GM12878 (cell line): ENCODE measurements around the gene LDHAL6B. TPM values are rescaled to one million over a fixed set of nuclear protein-coding genes. Genes with fewer than 3 reads are reported as not detected.
A peak's percentile ranks its signal among the peaks of the same experiment; 100 is the strongest.

Experiments
- ATF7 ChIP-seq: fragments of 450-650 bp; IDR thresholded peaks from 2 replicates; pipeline ENCODE4 v1.6.1; 2016; ENCODE audit warnings: low read depth, mild to moderate bottlenecking
- BACH1 ChIP-seq: fragments of 450-650 bp; IDR thresholded peaks from 2 replicates; pipeline ENCODE4 v1.6.1; 2017; ENCODE audit warnings: mild to moderate bottlenecking, borderline replicate concordance
- BCL11A ChIP-seq: IDR thresholded peaks from 2 replicates; pipeline ENCODE4 v1.6.1; 2011; ENCODE audit warnings: low read depth, low read length
- BRCA1 ChIP-seq: IDR thresholded peaks from 2 replicates; pipeline ENCODE4 v1.6.1; 2011; ENCODE audit warnings: low read depth, low read length, improper control_type of control experiment
- CBX3 ChIP-seq: fragments of 200-600 bp; sonication (generic); IDR thresholded peaks from 2 replicates; pipeline ENCODE4 v1.6.1; 2016; ENCODE audit warnings: low read depth, borderline replicate concordance
- DPF2 ChIP-seq: fragments of 450-650 bp; IDR thresholded peaks from 2 replicates; pipeline ENCODE4 v1.6.1; 2017; ENCODE audit warnings: mild to moderate bottlenecking
- FOS ChIP-seq: IDR thresholded peaks from 3 replicates; pipeline ENCODE4 v1.6.1; 2011; ENCODE audit warnings: borderline replicate concordance; ENCODE audit not compliant: insufficient read length; ENCODE audit errors: extremely low read depth
- HCFC1 ChIP-seq: fragments of 150-350 bp; IDR thresholded peaks from 2 replicates; pipeline ENCODE4 v1.6.1; 2014; ENCODE audit warnings: low read length
- HDAC6 ChIP-seq: fragments of 200-600 bp; sonication (generic); IDR thresholded peaks from one replicate; pipeline ENCODE4 v1.8.0; 2017; ENCODE audit warnings: antibody characterized with exemption; ENCODE audit not compliant: unreplicated experiment
- IKZF2 ChIP-seq, 2 experiments: fragments of 450-650 bp; IDR thresholded peaks; 2 replicates each; pipeline ENCODE4 v1.6.1; 2017; ENCODE audit warnings: mild to moderate bottlenecking in 2 of 2, moderate library complexity in 2 of 2
- JUND ChIP-seq: IDR thresholded peaks from 2 replicates; pipeline ENCODE4 v1.6.1; 2012; ENCODE audit warnings: low read depth, mild to moderate bottlenecking, low read length, improper control_type of control experiment, moderate library complexity
- NFYB ChIP-seq: IDR thresholded peaks from 2 replicates; pipeline ENCODE4 v1.6.1; 2011; ENCODE audit warnings: low read depth, mild to moderate bottlenecking, low read length, improper control_type of control experiment, moderate library complexity; ENCODE audit not compliant: insufficient read depth
- SRF ChIP-seq, 2 experiments: IDR thresholded peaks; 2 replicates each; pipeline ENCODE4 v1.6.1; 2011; ENCODE audit warnings: low read depth in 2 of 2, low read length in 2 of 2, mild to moderate bottlenecking in 1 of 2, moderate library complexity in 1 of 2
- ZNF24 ChIP-seq: fragments of 450-650 bp; IDR thresholded peaks from 2 replicates; pipeline ENCODE4 v1.6.1; 2017; ENCODE audit warnings: antibody characterized with exemption, mild to moderate bottlenecking
- ZSCAN29 ChIP-seq: fragments of 450-650 bp; IDR thresholded peaks from 2 replicates; pipeline ENCODE4 v1.6.1; 2017; ENCODE audit warnings: mild to moderate bottlenecking, moderate library complexity
- polyA plus RNA-seq, 11 experiments: library from polyadenylated mRNA; depleted of rRNA in 4 of 11; unstranded in 6 of 11; stranded (reverse) in 5 of 11; fragments of >200 nt; fragmentation: Nextera tagmentation in 4 of 11; fragmentation: Illumina TruSeq in 1 of 11; extraction: Ambion mirVana in 4 of 11; extraction: Trizol in 1 of 11; gene quantifications; 1 replicate in 1 of 11; 2 replicates in 10 of 11; pipeline versions ENCODE4 v1.2.1 to v1.2.3, GENCODE V29; 2011 to 2016; ENCODE audit warnings: inconsistent platforms in 2 of 11, missing spikeins in 2 of 11, low read depth in 1 of 11
- total RNA-seq, 4 experiments: library from RNA; depleted of rRNA in 3 of 4; stranded (reverse); fragments of >200 nt in 3 of 4; fragmentation: Illumina TruSeq in 1 of 4; extraction: Trizol in 1 of 4; gene quantifications; 2 replicates each; pipeline versions ENCODE4 v1.2.1 to v1.2.3, GENCODE V29; 2013 to 2021
- TF ChIP-seq, protein P1 (sequence below): fragments of 450-650 bp; formaldehyde crosslinking; IDR thresholded peaks from 2 replicates; pipeline ENCODE4 v1.4.0; 2022; ENCODE audit warnings: mild to moderate bottlenecking, moderate library complexity
- TF ChIP-seq, protein P2 (sequence below): fragments of 450-650 bp; IDR thresholded peaks from 2 replicates; pipeline ENCODE4 v1.6.1; 2016; ENCODE audit warnings: mild to moderate bottlenecking
- TF ChIP-seq, protein P3 (sequence below): IDR thresholded peaks from 2 replicates; pipeline ENCODE4 v1.6.1; 2012; ENCODE audit warnings: low read length, inconsistent platforms
- TF ChIP-seq, protein P4 (sequence below): IDR thresholded peaks from 2 replicates; pipeline ENCODE4 v1.6.1; 2011; ENCODE audit warnings: low read depth, mild to moderate bottlenecking, low read length, moderate library complexity, borderline replicate concordance; ENCODE audit errors: extremely low read depth
- TF ChIP-seq, protein P5 (sequence below): fragments of 450-650 bp; IDR thresholded peaks from 2 replicates; pipeline ENCODE4 v1.6.1; 2017; ENCODE audit warnings: mild to moderate bottlenecking, moderate library complexity

LDHAL6B gene
- total and polyA plus RNA-seq, 10 of the 15 experiments (the other 5 are each of a cell fraction or from before 2014, with no cell fraction given): 0.33 to 0.66 TPM; not detected in 8

DNA sequence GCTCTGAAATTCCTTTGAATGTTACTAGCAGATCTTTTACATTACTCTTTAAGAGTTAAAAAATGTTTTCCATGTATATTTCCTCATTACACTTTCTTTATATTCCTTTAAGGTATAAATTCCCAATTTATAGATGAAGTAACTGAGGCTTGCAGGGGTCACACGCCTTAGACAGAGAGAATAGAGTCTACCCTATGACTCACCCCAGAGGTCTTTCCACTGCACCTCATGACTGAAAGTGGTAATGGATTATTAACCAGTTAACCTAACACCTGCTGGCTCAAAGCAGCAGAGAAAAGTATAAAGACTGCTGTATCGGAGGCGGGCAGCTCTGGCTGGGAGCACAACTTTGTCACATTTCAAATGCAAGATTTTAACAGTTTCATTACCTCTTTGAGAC, 37.7 kb downstream of the LDHAL6B start (continued):
- TF ChIP-seq, protein P1, sequence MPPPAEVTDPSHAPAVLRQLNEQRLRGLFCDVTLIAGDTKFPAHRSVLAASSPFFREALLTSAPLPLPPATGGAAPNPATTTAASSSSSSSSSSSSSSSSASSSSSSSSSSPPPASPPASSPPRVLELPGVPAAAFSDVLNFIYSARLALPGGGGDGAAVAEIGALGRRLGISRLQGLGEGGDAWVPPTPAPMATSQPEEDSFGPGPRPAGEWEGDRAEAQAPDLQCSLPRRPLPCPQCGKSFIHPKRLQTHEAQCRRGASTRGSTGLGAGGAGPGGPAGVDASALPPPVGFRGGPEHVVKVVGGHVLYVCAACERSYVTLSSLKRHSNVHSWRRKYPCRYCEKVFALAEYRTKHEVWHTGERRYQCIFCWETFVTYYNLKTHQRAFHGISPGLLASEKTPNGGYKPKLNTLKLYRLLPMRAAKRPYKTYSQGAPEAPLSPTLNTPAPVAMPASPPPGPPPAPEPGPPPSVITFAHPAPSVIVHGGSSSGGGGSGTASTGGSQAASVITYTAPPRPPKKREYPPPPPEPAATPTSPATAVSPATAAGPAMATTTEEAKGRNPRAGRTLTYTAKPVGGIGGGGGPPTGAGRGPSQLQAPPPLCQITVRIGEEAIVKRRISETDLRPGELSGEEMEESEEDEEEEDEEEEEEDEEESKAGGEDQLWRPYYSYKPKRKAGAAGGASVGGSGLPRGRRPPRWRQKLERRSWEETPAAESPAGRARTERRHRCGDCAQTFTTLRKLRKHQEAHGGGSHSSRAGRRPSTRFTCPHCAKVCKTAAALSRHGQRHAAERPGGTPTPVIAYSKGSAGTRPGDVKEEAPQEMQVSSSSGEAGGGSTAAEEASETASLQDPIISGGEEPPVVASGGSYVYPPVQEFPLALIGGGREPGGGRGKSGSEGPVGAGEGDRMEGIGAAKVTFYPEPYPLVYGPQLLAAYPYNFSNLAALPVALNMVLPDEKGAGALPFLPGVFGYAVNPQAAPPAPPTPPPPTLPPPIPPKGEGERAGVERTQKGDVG: no peak
- TF ChIP-seq, protein P2, sequence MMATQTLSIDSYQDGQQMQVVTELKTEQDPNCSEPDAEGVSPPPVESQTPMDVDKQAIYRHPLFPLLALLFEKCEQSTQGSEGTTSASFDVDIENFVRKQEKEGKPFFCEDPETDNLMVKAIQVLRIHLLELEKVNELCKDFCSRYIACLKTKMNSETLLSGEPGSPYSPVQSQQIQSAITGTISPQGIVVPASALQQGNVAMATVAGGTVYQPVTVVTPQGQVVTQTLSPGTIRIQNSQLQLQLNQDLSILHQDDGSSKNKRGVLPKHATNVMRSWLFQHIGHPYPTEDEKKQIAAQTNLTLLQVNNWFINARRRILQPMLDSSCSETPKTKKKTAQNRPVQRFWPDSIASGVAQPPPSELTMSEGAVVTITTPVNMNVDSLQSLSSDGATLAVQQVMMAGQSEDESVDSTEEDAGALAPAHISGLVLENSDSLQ: no peak
- TF ChIP-seq ZSCAN29 (no peak), JUND (peak; percentile 47; the same call in 1 of the 2 replicates), ATF7 (peak; percentile 92), BCL11A (peak; percentile 44; the same call in 1 of the 2 replicates), NFYB (no peak), BRCA1 (no peak), BACH1 (no peak; the same call in 1 of the 2 replicates), ZNF24 (no peak), SRF (IDR thresholded peaks at IDR 0.05; ENCODE audit: low read depth in 2 of 2, low read length in 2 of 2) (no peak), DPF2 (peak; percentile 80), HCFC1 (no peak), FOS (no peak), CBX3 (no peak), IKZF2 (IDR thresholded peaks at IDR 0.05) (peak; percentile 61 to 63; a peak in 3 of 4 replicates), HDAC6 (no peak)
- TF ChIP-seq, protein P3, sequence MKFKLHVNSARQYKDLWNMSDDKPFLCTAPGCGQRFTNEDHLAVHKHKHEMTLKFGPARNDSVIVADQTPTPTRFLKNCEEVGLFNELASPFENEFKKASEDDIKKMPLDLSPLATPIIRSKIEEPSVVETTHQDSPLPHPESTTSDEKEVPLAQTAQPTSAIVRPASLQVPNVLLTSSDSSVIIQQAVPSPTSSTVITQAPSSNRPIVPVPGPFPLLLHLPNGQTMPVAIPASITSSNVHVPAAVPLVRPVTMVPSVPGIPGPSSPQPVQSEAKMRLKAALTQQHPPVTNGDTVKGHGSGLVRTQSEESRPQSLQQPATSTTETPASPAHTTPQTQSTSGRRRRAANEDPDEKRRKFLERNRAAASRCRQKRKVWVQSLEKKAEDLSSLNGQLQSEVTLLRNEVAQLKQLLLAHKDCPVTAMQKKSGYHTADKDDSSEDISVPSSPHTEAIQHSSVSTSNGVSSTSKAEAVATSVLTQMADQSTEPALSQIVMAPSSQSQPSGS: no peak
- TF ChIP-seq, protein P4, sequence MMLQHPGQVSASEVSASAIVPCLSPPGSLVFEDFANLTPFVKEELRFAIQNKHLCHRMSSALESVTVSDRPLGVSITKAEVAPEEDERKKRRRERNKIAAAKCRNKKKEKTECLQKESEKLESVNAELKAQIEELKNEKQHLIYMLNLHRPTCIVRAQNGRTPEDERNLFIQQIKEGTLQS: no peak
- TF ChIP-seq, protein P5, sequence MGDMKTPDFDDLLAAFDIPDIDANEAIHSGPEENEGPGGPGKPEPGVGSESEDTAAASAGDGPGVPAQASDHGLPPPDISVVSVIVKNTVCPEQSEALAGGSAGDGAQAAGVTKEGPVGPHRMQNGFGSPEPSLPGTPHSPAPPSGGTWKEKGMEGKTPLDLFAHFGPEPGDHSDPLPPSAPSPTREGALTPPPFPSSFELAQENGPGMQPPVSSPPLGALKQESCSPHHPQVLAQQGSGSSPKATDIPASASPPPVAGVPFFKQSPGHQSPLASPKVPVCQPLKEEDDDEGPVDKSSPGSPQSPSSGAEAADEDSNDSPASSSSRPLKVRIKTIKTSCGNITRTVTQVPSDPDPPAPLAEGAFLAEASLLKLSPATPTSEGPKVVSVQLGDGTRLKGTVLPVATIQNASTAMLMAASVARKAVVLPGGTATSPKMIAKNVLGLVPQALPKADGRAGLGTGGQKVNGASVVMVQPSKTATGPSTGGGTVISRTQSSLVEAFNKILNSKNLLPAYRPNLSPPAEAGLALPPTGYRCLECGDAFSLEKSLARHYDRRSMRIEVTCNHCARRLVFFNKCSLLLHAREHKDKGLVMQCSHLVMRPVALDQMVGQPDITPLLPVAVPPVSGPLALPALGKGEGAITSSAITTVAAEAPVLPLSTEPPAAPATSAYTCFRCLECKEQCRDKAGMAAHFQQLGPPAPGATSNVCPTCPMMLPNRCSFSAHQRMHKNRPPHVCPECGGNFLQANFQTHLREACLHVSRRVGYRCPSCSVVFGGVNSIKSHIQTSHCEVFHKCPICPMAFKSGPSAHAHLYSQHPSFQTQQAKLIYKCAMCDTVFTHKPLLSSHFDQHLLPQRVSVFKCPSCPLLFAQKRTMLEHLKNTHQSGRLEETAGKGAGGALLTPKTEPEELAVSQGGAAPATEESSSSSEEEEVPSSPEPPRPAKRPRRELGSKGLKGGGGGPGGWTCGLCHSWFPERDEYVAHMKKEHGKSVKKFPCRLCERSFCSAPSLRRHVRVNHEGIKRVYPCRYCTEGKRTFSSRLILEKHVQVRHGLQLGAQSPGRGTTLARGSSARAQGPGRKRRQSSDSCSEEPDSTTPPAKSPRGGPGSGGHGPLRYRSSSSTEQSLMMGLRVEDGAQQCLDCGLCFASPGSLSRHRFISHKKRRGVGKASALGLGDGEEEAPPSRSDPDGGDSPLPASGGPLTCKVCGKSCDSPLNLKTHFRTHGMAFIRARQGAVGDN: 0 out of 2 replicates have a peak, but pooled peaks have one; percentile 65
